ENCODE results near the gene C16orf92. TPM values are rescaled to one million over a fixed set of nuclear protein-coding genes. Genes with fewer than 3 reads are reported as not detected.

Gene C16orf92
- total and polyA plus RNA-seq, 2 experiments from 2014 or later = 0.34 TPM; not detected in 1

DNA sequence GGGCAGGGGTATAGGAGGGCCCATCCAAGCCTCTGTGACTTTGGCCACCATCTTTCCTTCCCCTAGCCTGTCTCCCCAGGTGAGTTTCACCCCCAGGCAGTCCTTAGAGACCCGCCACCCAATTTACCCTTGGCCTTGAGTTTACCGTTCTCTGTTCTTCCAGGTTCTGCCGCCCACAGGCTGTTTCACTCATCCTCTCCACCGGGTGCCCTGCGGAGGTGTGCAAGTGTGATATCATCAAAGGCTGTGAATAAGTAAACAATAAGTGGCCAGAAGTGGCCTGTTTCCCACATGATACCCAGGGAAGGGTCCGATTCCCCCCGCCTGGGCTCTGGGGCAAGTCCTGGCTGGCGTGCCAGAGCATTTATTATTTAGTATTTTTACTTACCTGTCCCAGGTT, 23.2 kb downstream of the C16orf92 start:
- no peaks in the 10 kb centered on the region for H3K4me1 ChIP-seq (ENCODE audit: insufficient read depth)
- TF ChIP-seq CREB1 (CRISPR knock-in tag; IDR thresholded peaks at IDR 0.05; ENCODE audit: low read depth) = no peak
- TF ChIP-seq, protein P1, sequence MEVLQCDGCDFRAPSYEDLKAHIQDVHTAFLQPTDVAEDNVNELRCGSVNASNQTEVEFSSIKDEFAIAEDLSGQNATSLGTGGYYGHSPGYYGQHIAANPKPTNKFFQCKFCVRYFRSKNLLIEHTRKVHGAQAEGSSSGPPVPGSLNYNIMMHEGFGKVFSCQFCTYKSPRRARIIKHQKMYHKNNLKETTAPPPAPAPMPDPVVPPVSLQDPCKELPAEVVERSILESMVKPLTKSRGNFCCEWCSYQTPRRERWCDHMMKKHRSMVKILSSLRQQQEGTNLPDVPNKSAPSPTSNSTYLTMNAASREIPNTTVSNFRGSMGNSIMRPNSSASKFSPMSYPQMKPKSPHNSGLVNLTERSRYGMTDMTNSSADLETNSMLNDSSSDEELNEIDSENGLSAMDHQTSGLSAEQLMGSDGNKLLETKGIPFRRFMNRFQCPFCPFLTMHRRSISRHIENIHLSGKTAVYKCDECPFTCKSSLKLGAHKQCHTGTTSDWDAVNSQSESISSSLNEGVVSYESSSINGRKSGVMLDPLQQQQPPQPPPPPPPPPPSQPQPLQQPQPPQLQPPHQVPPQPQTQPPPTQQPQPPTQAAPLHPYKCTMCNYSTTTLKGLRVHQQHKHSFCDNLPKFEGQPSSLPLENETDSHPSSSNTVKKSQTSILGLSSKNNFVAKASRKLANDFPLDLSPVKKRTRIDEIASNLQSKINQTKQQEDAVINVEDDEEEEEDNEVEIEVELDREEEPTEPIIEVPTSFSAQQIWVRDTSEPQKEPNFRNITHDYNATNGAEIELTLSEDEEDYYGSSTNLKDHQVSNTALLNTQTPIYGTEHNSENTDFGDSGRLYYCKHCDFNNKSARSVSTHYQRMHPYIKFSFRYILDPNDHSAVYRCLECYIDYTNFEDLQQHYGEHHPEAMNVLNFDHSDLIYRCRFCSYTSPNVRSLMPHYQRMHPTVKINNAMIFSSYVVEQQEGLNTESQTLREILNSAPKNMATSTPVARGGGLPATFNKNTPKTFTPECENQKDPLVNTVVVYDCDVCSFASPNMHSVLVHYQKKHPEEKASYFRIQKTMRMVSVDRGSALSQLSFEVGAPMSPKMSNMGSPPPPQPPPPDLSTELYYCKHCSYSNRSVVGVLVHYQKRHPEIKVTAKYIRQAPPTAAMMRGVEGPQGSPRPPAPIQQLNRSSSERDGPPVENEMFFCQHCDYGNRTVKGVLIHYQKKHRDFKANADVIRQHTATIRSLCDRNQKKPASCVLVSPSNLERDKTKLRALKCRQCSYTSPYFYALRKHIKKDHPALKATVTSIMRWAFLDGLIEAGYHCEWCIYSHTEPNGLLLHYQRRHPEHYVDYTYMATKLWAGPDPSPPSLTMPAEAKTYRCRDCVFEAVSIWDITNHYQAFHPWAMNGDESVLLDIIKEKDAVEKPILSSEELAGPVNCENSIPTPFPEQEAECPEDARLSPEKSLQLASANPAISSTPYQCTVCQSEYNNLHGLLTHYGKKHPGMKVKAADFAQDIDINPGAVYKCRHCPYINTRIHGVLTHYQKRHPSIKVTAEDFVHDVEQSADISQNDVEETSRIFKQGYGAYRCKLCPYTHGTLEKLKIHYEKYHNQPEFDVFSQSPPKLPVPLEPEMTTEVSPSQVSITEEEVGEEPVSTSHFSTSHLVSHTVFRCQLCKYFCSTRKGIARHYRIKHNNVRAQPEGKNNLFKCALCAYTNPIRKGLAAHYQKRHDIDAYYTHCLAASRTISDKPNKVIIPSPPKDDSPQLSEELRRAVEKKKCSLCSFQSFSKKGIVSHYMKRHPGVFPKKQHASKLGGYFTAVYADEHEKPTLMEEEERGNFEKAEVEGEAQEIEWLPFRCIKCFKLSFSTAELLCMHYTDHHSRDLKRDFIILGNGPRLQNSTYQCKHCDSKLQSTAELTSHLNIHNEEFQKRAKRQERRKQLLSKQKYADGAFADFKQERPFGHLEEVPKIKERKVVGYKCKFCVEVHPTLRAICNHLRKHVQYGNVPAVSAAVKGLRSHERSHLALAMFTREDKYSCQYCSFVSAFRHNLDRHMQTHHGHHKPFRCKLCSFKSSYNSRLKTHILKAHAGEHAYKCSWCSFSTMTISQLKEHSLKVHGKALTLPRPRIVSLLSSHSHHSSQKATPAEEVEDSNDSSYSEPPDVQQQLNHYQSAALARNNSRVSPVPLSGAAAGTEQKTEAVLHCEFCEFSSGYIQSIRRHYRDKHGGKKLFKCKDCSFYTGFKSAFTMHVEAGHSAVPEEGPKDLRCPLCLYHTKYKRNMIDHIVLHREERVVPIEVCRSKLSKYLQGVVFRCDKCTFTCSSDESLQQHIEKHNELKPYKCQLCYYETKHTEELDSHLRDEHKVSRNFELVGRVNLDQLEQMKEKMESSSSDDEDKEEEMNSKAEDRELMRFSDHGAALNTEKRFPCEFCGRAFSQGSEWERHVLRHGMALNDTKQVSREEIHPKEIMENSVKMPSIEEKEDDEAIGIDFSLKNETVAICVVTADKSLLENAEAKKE (CRISPR knock-in tag; IDR thresholded peaks at IDR 0.05) = no peak
- H3K27me3 ChIP-seq (ENCODE audit: insufficient read depth) = no peaks in the 10 kb centered on the region
- H3K9me2 ChIP-seq (ENCODE audit: insufficient read depth) = no peaks in the 10 kb centered on the region
- Mint-ChIP-seq H3K9me3 (no peaks in the 10 kb centered on the region; the same call in 2 of the 3 replicates), H3K27ac (no peak overlapping the region), H3K4me3 (no peak overlapping the region), H3K4me1 (no peaks in the 10 kb centered on the region), H3K27me3 (ENCODE audit: insufficient read depth, low read depth, poor library complexity) (peaks cover 9% of the 10 kb centered on the region), H3K36me3 (ENCODE audit: low read depth) (no peaks in the 10 kb centered on the region)
- no peak overlapping the region for H3K4me2 ChIP-seq
- no peaks in the 10 kb centered on the region for H4K20me1 ChIP-seq (replicated peaks; ENCODE audit: insufficient read depth)
- H3K4me3 ChIP-seq = no peak overlapping the region
- ATAC-seq (no peak), DNase-seq (ENCODE audit: low spot score) (no peak)
- no peaks in the 10 kb centered on the region for H3K79me2 ChIP-seq (replicated peaks; ENCODE audit: insufficient read depth)
- no peak overlapping the region for H2AFZ ChIP-seq
- H3K36me3 ChIP-seq (ENCODE audit: insufficient read depth) = no peaks in the 10 kb centered on the region
- no peaks in the 10 kb centered on the region for H3F3A ChIP-seq (replicated peaks; ENCODE audit: low read depth)
- no peak overlapping the region for H3K27ac ChIP-seq (ENCODE audit: low read depth)

DNA sequence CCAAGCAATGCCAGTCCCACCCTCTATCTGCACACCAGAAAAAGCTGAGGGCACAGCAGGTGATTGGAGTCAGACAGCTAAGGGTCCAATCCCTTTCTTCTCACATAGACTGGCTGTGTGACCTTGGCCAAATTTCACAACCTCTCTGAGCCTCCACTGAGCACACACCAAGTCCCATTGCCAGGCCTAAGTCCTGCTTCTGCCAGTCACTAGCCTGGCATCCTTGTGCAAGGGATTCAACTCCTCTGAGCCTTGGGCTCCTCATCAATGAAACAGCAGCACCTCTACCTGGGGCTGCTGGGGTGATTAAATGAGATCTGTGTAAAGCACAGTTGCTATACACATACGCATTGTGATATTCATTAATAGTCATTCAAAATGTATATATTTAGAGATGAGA, 23.6 kb downstream of the C16orf92 start:
- Histone ChIP-seq H4K20me1 (replicated peaks; ENCODE audit: insufficient read depth) (no peaks in the 10 kb centered on the region), H3K4me2 (no peak overlapping the region), H3K9me2 (ENCODE audit: insufficient read depth) (no peaks in the 10 kb centered on the region), H3K4me3 (no peak overlapping the region), H3K27ac (ENCODE audit: low read depth) (no peak overlapping the region), H2AFZ (no peak overlapping the region), H3K79me2 (replicated peaks; ENCODE audit: insufficient read depth) (no peaks in the 10 kb centered on the region), H3K27me3 (ENCODE audit: insufficient read depth) (no peaks in the 10 kb centered on the region), H3K4me1 (ENCODE audit: insufficient read depth) (no peaks in the 10 kb centered on the region), H3F3A (replicated peaks; ENCODE audit: low read depth) (no peaks in the 10 kb centered on the region), H3K36me3 (ENCODE audit: insufficient read depth) (no peaks in the 10 kb centered on the region)
- no peak for ATAC-seq
- H3K27ac Mint-ChIP-seq = no peak overlapping the region
- no peak overlapping the region for H3K4me3 Mint-ChIP-seq
- no peak for DNase-seq (ENCODE audit: low spot score)
- no peaks in the 10 kb centered on the region for H3K4me1 Mint-ChIP-seq
- no peaks in the 10 kb centered on the region; the same call in 2 of the 3 replicates for H3K9me3 Mint-ChIP-seq
- no peaks in the 10 kb centered on the region for H3K36me3 Mint-ChIP-seq (ENCODE audit: low read depth)
- peaks cover 9% of the 10 kb centered on the region for H3K27me3 Mint-ChIP-seq (ENCODE audit: insufficient read depth, low read depth, poor library complexity)
- TF ChIP-seq, protein P1 (CRISPR knock-in tag; IDR thresholded peaks at IDR 0.05) = no peak
- TF ChIP-seq, protein P2, sequence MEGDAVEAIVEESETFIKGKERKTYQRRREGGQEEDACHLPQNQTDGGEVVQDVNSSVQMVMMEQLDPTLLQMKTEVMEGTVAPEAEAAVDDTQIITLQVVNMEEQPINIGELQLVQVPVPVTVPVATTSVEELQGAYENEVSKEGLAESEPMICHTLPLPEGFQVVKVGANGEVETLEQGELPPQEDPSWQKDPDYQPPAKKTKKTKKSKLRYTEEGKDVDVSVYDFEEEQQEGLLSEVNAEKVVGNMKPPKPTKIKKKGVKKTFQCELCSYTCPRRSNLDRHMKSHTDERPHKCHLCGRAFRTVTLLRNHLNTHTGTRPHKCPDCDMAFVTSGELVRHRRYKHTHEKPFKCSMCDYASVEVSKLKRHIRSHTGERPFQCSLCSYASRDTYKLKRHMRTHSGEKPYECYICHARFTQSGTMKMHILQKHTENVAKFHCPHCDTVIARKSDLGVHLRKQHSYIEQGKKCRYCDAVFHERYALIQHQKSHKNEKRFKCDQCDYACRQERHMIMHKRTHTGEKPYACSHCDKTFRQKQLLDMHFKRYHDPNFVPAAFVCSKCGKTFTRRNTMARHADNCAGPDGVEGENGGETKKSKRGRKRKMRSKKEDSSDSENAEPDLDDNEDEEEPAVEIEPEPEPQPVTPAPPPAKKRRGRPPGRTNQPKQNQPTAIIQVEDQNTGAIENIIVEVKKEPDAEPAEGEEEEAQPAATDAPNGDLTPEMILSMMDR (conservative IDR thresholded peaks at IDR 0.05; ENCODE audit: low read depth in 2 of 2) = no peak
- no peak for TF ChIP-seq CREB1 (CRISPR knock-in tag; IDR thresholded peaks at IDR 0.05; ENCODE audit: low read depth)
- TF ChIP-seq JUNB (IDR thresholded peaks at IDR 0.05; ENCODE audit: unreplicated experiment) = no peak
